Glutamatergic neuron (in vitro differentiated cells): Measurements from ENCODE around the gene PPP6R3. TPM values are rescaled to one million over a fixed set of nuclear protein-coding genes. Genes with fewer than 3 reads are reported as not detected.
A peak's percentile ranks its signal among the peaks of the same experiment; 100 is the strongest.

ENCODE experiments used
- DNase-seq: peaks from one replicate; pipeline ENCODE4 v3.0.0; 2022
- H3K27ac Mint-ChIP-seq: one replicate; pipeline ENCODE4 v1.8.0; 2020; ENCODE audit warnings: mild to moderate bottlenecking, mixed read lengths, inconsistent platforms; ENCODE audit not compliant: unreplicated experiment
- H3K27me3 Mint-ChIP-seq: one replicate; pipeline ENCODE4 v1.8.0; 2020; ENCODE audit warnings: mild to moderate bottlenecking, moderate library complexity, mixed read lengths, inconsistent platforms; ENCODE audit not compliant: unreplicated experiment
- H3K36me3 Mint-ChIP-seq: one replicate; pipeline ENCODE4 v1.8.0; 2020; ENCODE audit warnings: mild to moderate bottlenecking, mixed read lengths, inconsistent platforms; ENCODE audit not compliant: unreplicated experiment
- H3K4me1 Mint-ChIP-seq: one replicate; pipeline ENCODE4 v1.8.0; 2020; ENCODE audit warnings: mild to moderate bottlenecking, low read depth, mixed read lengths, inconsistent platforms; ENCODE audit not compliant: unreplicated experiment
- H3K4me3 Mint-ChIP-seq: one replicate; pipeline ENCODE4 v1.8.0; 2020; ENCODE audit warnings: mild to moderate bottlenecking, mixed read lengths, inconsistent platforms; ENCODE audit not compliant: unreplicated experiment
- H3K9me3 Mint-ChIP-seq: one replicate; pipeline ENCODE4 v1.8.0; 2020; ENCODE audit warnings: mild to moderate bottlenecking, moderate library complexity, mixed read lengths, inconsistent platforms; ENCODE audit not compliant: unreplicated experiment
- total RNA-seq: library from RNA; stranded (reverse); fragmentation: NEBNext Ultra II Directional; extraction: Animal tissue kit (Norgen Biotek cat#: 25700); gene quantifications from one replicate; pipeline ENCODE4 v1.2.1, GENCODE V29; 2021; ENCODE audit not compliant: unreplicated experiment
- TF ChIP-seq, protein P1 (sequence below): fragments of 200-600 bp; sonication (generic); IDR thresholded peaks from one replicate; pipeline ENCODE4 v1.5.0; 2021; ENCODE audit not compliant: partially characterized antibody, unreplicated experiment

The PPP6R3 gene
- total RNA-seq, 1 donor from 2014 or later = 312 TPM

- peaks cover 5% of the 10 kb centered on the region for H3K9me3 Mint-ChIP-seq
- H3K36me3 Mint-ChIP-seq = peaks cover 18% of the 10 kb centered on the region
- peaks cover 7% of the 10 kb centered on the region for H3K4me1 Mint-ChIP-seq
- H3K27me3 Mint-ChIP-seq = peaks cover 8% of the 10 kb centered on the region
- TF ChIP-seq, protein P1, sequence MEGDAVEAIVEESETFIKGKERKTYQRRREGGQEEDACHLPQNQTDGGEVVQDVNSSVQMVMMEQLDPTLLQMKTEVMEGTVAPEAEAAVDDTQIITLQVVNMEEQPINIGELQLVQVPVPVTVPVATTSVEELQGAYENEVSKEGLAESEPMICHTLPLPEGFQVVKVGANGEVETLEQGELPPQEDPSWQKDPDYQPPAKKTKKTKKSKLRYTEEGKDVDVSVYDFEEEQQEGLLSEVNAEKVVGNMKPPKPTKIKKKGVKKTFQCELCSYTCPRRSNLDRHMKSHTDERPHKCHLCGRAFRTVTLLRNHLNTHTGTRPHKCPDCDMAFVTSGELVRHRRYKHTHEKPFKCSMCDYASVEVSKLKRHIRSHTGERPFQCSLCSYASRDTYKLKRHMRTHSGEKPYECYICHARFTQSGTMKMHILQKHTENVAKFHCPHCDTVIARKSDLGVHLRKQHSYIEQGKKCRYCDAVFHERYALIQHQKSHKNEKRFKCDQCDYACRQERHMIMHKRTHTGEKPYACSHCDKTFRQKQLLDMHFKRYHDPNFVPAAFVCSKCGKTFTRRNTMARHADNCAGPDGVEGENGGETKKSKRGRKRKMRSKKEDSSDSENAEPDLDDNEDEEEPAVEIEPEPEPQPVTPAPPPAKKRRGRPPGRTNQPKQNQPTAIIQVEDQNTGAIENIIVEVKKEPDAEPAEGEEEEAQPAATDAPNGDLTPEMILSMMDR = no peak
- no peak overlapping the region for H3K4me3 Mint-ChIP-seq
- H3K27ac Mint-ChIP-seq = no peak overlapping the region
- no peak for DNase-seq
These were observed 199.7 kb downstream of the PPP6R3 start for GRCh38 chr11:68660066-68660810.

GRCh38 chr11:68661014-68661413 lies 200.5 kb downstream of the PPP6R3 start:
- peaks cover 10% of the 10 kb centered on the region for H3K36me3 Mint-ChIP-seq
- DNase-seq = peak; percentile 5
- no peak overlapping the region for H3K27ac Mint-ChIP-seq
- TF ChIP-seq, protein P1 = no peak
- H3K4me1 Mint-ChIP-seq = peaks cover 7% of the 10 kb centered on the region
- H3K4me3 Mint-ChIP-seq = no peak overlapping the region
- H3K9me3 Mint-ChIP-seq = peaks cover 5% of the 10 kb centered on the region
- H3K27me3 Mint-ChIP-seq = peaks cover 9% of the 10 kb centered on the region

DNA sequence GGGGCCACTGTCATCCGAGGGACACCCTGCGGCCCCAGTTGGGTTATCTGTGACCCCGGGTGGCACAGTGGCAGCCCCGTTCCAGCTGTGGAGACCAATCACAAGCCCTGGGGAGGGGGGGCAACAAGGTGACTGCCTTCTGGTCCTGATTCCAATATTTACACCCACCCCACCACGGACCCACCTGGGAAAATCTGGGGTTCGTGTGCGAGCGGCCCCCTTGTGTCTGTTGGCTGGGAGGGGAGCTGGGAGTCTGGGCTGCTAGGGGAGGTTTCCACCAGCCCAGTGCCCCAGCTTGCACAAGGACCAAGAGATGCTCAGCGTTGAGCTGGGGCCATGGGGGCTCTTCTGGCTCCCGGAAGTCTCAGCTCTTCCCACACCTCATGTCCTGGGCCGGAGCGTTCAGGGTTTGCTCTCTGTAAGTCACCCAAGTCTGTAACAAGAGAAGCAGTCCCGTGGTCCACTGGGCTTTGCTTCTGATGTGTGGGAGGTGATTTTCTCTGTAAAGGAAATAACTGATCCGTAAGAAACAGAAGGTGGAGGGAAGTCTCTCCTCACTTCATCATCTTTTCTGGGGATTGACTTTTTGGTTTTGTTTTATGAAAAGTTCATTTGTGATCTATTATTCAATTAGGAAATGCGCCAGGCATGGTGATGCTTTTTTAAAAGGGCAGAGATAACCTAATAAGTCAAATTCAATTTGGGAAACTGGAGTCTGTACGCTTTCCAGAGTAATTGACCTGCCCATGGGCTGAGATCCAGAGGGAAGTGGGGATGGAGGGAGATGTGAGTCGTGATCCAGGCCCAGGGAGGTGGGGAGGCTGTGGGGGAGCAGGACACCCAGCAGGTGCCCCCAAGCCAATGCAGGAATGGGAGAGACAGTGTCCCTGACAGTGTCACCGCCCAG lies 201.4 kb downstream of the PPP6R3 start:
- Mint-ChIP-seq H3K27ac (no peak overlapping the region), H3K27me3 (peaks cover 11% of the 10 kb centered on the region), H3K4me1 (peaks cover 7% of the 10 kb centered on the region), H3K9me3 (peaks cover 3% of the 10 kb centered on the region), H3K36me3 (peaks cover 6% of the 10 kb centered on the region), H3K4me3 (no peak overlapping the region)
- TF ChIP-seq, protein P1 = no peak
- DNase-seq = peak; percentile 10

DNA sequence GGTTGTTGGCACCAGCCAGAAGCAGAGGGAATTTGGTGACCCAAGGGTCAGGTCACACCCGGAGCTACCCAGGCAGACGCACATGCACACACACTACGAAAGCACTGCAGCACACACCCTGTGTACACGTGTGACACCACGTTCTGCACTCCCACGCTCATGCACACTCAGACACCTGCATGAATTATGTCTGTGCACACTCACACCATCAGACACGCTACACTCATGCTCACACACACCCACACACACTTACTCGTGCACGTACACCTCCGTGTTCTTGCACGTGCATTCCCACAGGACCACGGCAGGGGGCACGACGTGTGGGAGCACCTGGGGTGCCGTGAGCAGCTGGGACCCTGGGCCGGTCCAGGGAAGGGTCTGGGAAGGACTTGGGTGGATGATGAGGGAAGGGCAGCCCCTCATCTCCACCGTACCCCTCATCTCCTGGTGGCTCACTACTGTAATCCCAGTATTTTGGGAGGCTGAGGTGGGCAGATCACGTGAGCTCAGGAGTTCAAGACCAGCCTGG lies 203.0 kb downstream of the PPP6R3 start:
- H3K36me3 Mint-ChIP-seq = peaks cover 6% of the 10 kb centered on the region
- H3K27me3 Mint-ChIP-seq = peaks cover 11% of the 10 kb centered on the region
- DNase-seq = no peak
- no peak overlapping the region for H3K4me3 Mint-ChIP-seq
- TF ChIP-seq, protein P1 = no peak
- peaks cover 7% of the 10 kb centered on the region for H3K4me1 Mint-ChIP-seq
- no peak overlapping the region for H3K27ac Mint-ChIP-seq
- H3K9me3 Mint-ChIP-seq = peaks cover 2% of the 10 kb centered on the region
